Hepatocyte (in vitro differentiated cells): ENCODE results near the gene GALNT18. TPM values are rescaled to one million over a fixed set of nuclear protein-coding genes. Genes with fewer than 3 reads are reported as not detected.

Experiments
- DNase-seq: peaks from one replicate; pipeline ENCODE4 v3.0.0-alpha.2; 2016; ENCODE audit warnings: low spot score
- H2AFZ ChIP-seq: fragments of 200-600 bp; sonication (generic); 2 replicates; pipeline ENCODE4 v1.6.0; 2016; ENCODE audit warnings: antibody characterized with exemption, mild to moderate bottlenecking
- H3K27ac ChIP-seq: fragments of 200-600 bp; sonication (generic); 2 replicates; pipeline ENCODE4 v1.5.1; 2016; ENCODE audit warnings: mild to moderate bottlenecking
- H3K27me3 ChIP-seq: fragments of 200-600 bp; sonication (generic); 2 replicates; pipeline ENCODE4 v1.6.1; 2016
- H3K36me3 ChIP-seq: fragments of 200-600 bp; sonication (generic); replicated peaks from 2 replicates; pipeline ENCODE4 v1.5.1; 2016; ENCODE audit warnings: low read depth; ENCODE audit not compliant: insufficient read depth
- H3K4me1 ChIP-seq: fragments of 200-600 bp; sonication (generic); 2 replicates; pipeline ENCODE4 v1.5.1; 2016; ENCODE audit warnings: mild to moderate bottlenecking, moderate library complexity; ENCODE audit not compliant: insufficient read depth
- H3K4me2 ChIP-seq: fragments of 200-600 bp; sonication (generic); 2 replicates; pipeline ENCODE4 v1.6.0; 2016
- H3K4me3 ChIP-seq: fragments of 200-600 bp; sonication (generic); 2 replicates; pipeline ENCODE4 v1.5.1; 2016; ENCODE audit warnings: mild to moderate bottlenecking
- H3K79me2 ChIP-seq: fragments of 200-600 bp; sonication (generic); 2 replicates; pipeline ENCODE4 v1.6.0; 2017; ENCODE audit warnings: mild to moderate bottlenecking
- H3K9me2 ChIP-seq: fragments of 200-600 bp; sonication (generic); replicated peaks from 2 replicates; pipeline ENCODE4 v1.6.0; 2017; ENCODE audit warnings: mild to moderate bottlenecking; ENCODE audit not compliant: insufficient read depth
- H3K9me3 ChIP-seq: fragments of 200-600 bp; sonication (generic); 2 replicates; pipeline ENCODE4 v1.5.1; 2016; ENCODE audit warnings: low read depth, mild to moderate bottlenecking
- H4K20me1 ChIP-seq: fragments of 200-600 bp; sonication (generic); 2 replicates; pipeline ENCODE4 v1.6.0; 2016; ENCODE audit warnings: mild to moderate bottlenecking; ENCODE audit not compliant: insufficient read depth, poor library complexity, severe bottlenecking
- EZH2 ChIP-seq: fragments of 200-600 bp; sonication (generic); IDR thresholded peaks from 2 replicates; pipeline ENCODE4 v1.6.1; 2016; ENCODE audit warnings: antibody characterized with exemption, mild to moderate bottlenecking, borderline replicate concordance
- EZH2phosphoT487 ChIP-seq: fragments of 200-600 bp; sonication (generic); IDR thresholded peaks from one replicate; pipeline ENCODE4 v1.6.1; 2018; ENCODE audit warnings: antibody characterized with exemption, mild to moderate bottlenecking, low read depth, moderate library complexity; ENCODE audit not compliant: unreplicated experiment, severe bottlenecking
- WGBS: methylation state at CpG from one replicate; pipeline ENCODE4 v1.1.6; 2016; ENCODE audit warnings: low lambda C conversion rate; ENCODE audit errors: missing lambda C conversion rate; 5-methylcytosine and 5-hydroxymethylcytosine counted together
- polyA plus RNA-seq: library from polyadenylated mRNA; unstranded; fragments of >200 nt; fragmentation: Nextera tagmentation; extraction: Ambion mirVana; gene quantifications from 2 replicates; pipeline ENCODE4 v1.2.1, GENCODE V29; 2016
- total RNA-seq: library from RNA; depleted of rRNA; stranded (reverse); fragments of >200 nt; gene quantifications from 2 replicates; pipeline ENCODE4 v1.2.3, GENCODE V29; 2014
- TF ChIP-seq, protein P1 (sequence below): fragments of 200-600 bp; sonication (generic); IDR thresholded peaks from 2 replicates; pipeline ENCODE4 v1.5.1; 2016; ENCODE audit warnings: antibody characterized with exemption, mild to moderate bottlenecking; ENCODE audit not compliant: poor library complexity

Gene GALNT18
- total and polyA plus RNA-seq, 2 experiments from 2014 or later = 11.6 to 22.4 TPM

DNA sequence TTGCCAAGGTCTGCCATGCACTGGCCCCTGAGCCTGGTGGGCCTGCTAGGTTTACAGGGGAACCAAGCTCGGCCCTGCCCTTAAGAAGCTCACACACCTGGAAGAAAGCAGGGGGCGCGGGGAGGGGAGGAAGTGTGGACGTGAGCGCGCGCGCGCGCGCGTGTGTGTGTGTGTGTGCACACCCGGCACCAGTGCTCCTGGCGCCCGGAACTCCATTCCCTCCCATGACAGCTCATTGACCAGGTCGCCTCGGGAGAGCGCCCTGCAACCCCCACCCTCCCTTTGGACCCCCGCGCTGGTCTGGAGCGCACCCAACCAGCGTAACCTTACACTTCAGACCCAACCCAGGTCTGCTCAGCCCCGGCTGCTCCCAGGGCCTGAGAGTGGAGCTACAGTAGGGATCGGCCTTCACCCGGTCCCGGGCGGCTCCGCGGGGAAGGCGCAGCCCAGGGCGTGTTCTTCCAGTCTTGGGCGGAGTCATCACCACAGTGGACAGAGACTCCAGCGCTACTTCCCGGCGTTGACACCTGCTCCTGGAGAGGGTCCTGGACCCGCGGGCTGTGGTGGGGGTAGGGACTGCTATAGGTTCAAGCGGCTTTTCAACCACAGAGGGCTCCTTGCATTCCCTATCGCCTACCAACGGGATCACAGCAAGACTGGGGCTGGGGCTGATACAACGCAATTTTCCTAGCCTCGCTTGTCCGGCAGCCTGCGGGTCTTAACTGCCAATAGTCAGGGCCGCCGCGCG lies 1.5 kb downstream of the GALNT18 start:
- peak; percentile 60 for DNase-seq
- H3K79me2 ChIP-seq = no peaks in the 10 kb centered on the region
- H4K20me1 ChIP-seq = no peaks in the 10 kb centered on the region
- H3K4me3 ChIP-seq = peak overlapping the region; percentile 30
- H3K36me3 ChIP-seq = no peaks in the 10 kb centered on the region
- H3K4me1 ChIP-seq = peaks cover 9% of the 10 kb centered on the region
- H3K9me2 ChIP-seq = no peaks in the 10 kb centered on the region
- H3K4me2 ChIP-seq = peak overlapping the region; percentile 98
- no peak overlapping the region for H3K27ac ChIP-seq
- H3K27me3 ChIP-seq = peaks cover 15% of the 10 kb centered on the region
- H3K9me3 ChIP-seq = no peaks in the 10 kb centered on the region
- peak overlapping the region; percentile 67 for H2AFZ ChIP-seq
- TF ChIP-seq EZH2 = no peak
- TF ChIP-seq, protein P1, sequence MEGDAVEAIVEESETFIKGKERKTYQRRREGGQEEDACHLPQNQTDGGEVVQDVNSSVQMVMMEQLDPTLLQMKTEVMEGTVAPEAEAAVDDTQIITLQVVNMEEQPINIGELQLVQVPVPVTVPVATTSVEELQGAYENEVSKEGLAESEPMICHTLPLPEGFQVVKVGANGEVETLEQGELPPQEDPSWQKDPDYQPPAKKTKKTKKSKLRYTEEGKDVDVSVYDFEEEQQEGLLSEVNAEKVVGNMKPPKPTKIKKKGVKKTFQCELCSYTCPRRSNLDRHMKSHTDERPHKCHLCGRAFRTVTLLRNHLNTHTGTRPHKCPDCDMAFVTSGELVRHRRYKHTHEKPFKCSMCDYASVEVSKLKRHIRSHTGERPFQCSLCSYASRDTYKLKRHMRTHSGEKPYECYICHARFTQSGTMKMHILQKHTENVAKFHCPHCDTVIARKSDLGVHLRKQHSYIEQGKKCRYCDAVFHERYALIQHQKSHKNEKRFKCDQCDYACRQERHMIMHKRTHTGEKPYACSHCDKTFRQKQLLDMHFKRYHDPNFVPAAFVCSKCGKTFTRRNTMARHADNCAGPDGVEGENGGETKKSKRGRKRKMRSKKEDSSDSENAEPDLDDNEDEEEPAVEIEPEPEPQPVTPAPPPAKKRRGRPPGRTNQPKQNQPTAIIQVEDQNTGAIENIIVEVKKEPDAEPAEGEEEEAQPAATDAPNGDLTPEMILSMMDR = no peak
- TF ChIP-seq EZH2phosphoT487 = no peak
- WGBS = 3% methylated on average over 35 of the region's 48 CpGs

DNA sequence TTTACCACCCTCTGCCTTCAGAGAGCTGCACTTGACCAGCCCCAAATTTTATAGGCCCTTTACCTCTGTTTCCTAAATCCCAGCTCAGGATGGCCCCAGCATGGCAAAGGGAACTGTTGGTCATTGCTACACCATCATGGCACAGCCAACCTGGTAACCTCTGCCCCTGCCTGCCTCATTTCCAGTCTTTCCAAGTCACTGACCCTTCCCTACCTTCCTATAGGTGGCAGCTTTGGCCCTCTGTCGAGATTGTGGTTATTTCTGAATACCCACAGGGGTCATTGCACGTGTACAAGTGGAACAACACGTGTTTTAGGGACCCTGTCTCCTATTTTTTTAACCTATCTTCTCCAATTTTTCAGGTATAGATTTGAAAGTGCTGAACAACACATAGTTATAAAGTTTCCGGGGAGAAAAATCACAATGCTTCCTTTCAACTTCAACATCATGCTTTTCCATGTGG lies 2.8 kb downstream of the GALNT18 start:
- H3K4me1 ChIP-seq = peaks cover 9% of the 10 kb centered on the region
- H3K79me2 ChIP-seq = no peaks in the 10 kb centered on the region
- DNase-seq = peak; percentile 13
- H3K9me2 ChIP-seq = no peaks in the 10 kb centered on the region
- no peak overlapping the region for H3K4me3 ChIP-seq
- H3K27me3 ChIP-seq = peaks cover 15% of the 10 kb centered on the region
- WGBS = 43% methylated on average over 4 of the region's 4 CpGs
- H2AFZ ChIP-seq = no peak overlapping the region
- no peaks in the 10 kb centered on the region for H4K20me1 ChIP-seq
- TF ChIP-seq, protein P1 = no peak
- TF ChIP-seq EZH2 (no peak), EZH2phosphoT487 (no peak)
- H3K27ac ChIP-seq = no peak overlapping the region
- no peaks in the 10 kb centered on the region for H3K9me3 ChIP-seq
- no peak overlapping the region for H3K4me2 ChIP-seq
- H3K36me3 ChIP-seq = no peaks in the 10 kb centered on the region

DNA sequence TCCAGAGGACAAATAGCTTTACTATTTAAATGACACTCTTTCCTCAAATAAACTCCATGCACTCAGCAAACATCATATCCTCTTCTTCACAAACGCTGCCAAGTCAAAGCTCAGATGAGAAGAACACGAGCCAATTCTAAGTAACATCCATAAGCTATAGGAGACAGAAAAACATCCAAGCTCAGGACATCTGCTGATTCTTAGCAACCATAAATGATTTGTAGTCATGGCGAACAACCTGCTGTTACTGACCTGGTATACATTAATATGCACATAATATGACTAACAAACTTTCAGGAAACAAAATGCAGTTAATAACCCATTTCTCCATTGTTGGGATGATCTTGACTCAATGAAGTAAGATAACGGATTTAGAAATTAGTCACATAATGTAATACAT lies 6.7 kb downstream of the GALNT18 start:
- peaks cover 9% of the 10 kb centered on the region for H3K27me3 ChIP-seq
- H3K9me3 ChIP-seq = no peaks in the 10 kb centered on the region
- no peak overlapping the region for H3K4me2 ChIP-seq
- H3K9me2 ChIP-seq = no peaks in the 10 kb centered on the region
- DNase-seq = no peak
- H3K79me2 ChIP-seq = no peaks in the 10 kb centered on the region
- no peaks in the 10 kb centered on the region for H3K4me1 ChIP-seq
- no peak overlapping the region for H3K27ac ChIP-seq
- H3K36me3 ChIP-seq = no peaks in the 10 kb centered on the region
- no peak overlapping the region for H2AFZ ChIP-seq
- H3K4me3 ChIP-seq = no peak overlapping the region
- H4K20me1 ChIP-seq = no peaks in the 10 kb centered on the region
- WGBS = 87% methylated on average over 4 of the region's 4 CpGs
- TF ChIP-seq, protein P1 = no peak
- TF ChIP-seq EZH2phosphoT487 = no peak
- TF ChIP-seq EZH2 = no peak
